WTC11 (cell line): ENCODE data around the gene GNB5.

Source experiments
- ESRRA ChIP-seq: sonication (generic); formaldehyde crosslinking; IDR thresholded peaks from 2 replicates; pipeline ENCODE4 v1.8.1; 2022; ENCODE audit warnings: mild to moderate bottlenecking, missing genetic modification reagents, borderline replicate concordance
- JUN ChIP-seq: sonication (generic); formaldehyde crosslinking; IDR thresholded peaks from 2 replicates; pipeline ENCODE4 v1.8.0; 2023; ENCODE audit warnings: mild to moderate bottlenecking, missing genetic modification reagents
- ZNF423 ChIP-seq: fragments of 250-450 bp; sonication (Bioruptor Pico); IDR thresholded peaks from 2 replicates; pipeline ENCODE4 v2.1.2; 2022; ENCODE audit warnings: mild to moderate bottlenecking, moderate library complexity
- TF ChIP-seq, protein P1 (sequence below): fragments of 200-600 bp; IDR thresholded peaks from 2 replicates; pipeline ENCODE4 v1.8.0; 2022; ENCODE audit warnings: antibody characterized with exemption
- TF ChIP-seq, protein P2 (sequence below): sonication (generic); formaldehyde crosslinking; IDR thresholded peaks from 2 replicates; pipeline ENCODE4 v1.8.0; 2022; ENCODE audit warnings: mild to moderate bottlenecking, missing genetic modification reagents
- TF ChIP-seq, protein P3 (sequence below): sonication (generic); formaldehyde crosslinking; IDR thresholded peaks from 2 replicates; pipeline ENCODE4 v1.8.0; 2022; ENCODE audit warnings: mild to moderate bottlenecking, missing genetic modification reagents
- TF ChIP-seq, protein P4 (sequence below): sonication (generic); formaldehyde crosslinking; IDR thresholded peaks from 2 replicates; pipeline ENCODE4 v1.8.1; 2023; ENCODE audit warnings: mild to moderate bottlenecking, missing genetic modification reagents, moderate library complexity

DNA sequence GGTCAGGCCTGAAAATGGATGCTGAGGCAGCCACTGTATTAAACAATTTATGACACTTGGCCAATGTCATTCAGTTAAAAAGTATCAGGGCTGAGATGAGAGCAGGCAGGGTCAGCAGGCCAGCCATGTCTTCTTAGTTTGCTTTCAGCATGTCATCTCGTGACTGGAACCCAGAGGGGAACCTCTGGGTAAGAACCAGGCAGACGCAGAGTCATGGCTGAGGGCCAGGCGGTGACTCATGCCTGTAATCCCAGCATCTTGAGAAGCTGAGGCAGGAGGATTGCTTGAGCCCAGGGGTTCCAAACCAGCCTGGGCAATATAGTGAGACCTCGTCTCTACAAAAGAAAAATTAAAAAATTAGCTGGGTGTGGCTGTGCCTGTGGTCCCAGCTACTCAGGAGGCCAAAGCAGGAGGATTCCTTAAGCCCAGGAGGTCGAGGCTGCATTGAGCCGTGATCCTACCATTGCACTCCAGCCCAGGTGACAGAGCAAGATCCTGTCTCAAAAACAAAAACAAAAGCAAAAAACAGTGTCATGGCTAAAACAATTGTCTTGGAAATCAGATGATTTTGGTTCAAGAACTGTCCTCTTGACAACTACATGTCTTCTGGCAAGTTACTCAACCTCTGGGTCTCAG is 90.3 kb downstream of the GNB5 start:
- TF ChIP-seq, protein P1, sequence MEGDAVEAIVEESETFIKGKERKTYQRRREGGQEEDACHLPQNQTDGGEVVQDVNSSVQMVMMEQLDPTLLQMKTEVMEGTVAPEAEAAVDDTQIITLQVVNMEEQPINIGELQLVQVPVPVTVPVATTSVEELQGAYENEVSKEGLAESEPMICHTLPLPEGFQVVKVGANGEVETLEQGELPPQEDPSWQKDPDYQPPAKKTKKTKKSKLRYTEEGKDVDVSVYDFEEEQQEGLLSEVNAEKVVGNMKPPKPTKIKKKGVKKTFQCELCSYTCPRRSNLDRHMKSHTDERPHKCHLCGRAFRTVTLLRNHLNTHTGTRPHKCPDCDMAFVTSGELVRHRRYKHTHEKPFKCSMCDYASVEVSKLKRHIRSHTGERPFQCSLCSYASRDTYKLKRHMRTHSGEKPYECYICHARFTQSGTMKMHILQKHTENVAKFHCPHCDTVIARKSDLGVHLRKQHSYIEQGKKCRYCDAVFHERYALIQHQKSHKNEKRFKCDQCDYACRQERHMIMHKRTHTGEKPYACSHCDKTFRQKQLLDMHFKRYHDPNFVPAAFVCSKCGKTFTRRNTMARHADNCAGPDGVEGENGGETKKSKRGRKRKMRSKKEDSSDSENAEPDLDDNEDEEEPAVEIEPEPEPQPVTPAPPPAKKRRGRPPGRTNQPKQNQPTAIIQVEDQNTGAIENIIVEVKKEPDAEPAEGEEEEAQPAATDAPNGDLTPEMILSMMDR, result no peak
- TF ChIP-seq, protein P2, sequence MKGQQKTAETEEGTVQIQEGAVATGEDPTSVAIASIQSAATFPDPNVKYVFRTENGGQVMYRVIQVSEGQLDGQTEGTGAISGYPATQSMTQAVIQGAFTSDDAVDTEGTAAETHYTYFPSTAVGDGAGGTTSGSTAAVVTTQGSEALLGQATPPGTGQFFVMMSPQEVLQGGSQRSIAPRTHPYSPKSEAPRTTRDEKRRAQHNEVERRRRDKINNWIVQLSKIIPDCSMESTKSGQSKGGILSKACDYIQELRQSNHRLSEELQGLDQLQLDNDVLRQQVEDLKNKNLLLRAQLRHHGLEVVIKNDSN, result no peak
- TF ChIP-seq ESRRA (CRISPR knock-in tag), result no peak
- TF ChIP-seq ZNF423 (CRISPR knock-in tag), result no peak
- TF ChIP-seq, protein P3, sequence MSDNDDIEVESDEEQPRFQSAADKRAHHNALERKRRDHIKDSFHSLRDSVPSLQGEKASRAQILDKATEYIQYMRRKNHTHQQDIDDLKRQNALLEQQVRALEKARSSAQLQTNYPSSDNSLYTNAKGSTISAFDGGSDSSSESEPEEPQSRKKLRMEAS (CRISPR knock-in tag), result no peak
- TF ChIP-seq, protein P4, sequence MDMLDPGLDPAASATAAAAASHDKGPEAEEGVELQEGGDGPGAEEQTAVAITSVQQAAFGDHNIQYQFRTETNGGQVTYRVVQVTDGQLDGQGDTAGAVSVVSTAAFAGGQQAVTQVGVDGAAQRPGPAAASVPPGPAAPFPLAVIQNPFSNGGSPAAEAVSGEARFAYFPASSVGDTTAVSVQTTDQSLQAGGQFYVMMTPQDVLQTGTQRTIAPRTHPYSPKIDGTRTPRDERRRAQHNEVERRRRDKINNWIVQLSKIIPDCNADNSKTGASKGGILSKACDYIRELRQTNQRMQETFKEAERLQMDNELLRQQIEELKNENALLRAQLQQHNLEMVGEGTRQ (CRISPR knock-in tag), result no peak
- no peak for TF ChIP-seq JUN (CRISPR knock-in tag)
